ENCODE data around the gene GNB2.
"Not testable (repeated sequence)": the region's sequence is repeated elsewhere in the genome, so short reads cannot be mapped to it uniquely, and the experiment has no call there.

The GNB2 gene

DNA sequence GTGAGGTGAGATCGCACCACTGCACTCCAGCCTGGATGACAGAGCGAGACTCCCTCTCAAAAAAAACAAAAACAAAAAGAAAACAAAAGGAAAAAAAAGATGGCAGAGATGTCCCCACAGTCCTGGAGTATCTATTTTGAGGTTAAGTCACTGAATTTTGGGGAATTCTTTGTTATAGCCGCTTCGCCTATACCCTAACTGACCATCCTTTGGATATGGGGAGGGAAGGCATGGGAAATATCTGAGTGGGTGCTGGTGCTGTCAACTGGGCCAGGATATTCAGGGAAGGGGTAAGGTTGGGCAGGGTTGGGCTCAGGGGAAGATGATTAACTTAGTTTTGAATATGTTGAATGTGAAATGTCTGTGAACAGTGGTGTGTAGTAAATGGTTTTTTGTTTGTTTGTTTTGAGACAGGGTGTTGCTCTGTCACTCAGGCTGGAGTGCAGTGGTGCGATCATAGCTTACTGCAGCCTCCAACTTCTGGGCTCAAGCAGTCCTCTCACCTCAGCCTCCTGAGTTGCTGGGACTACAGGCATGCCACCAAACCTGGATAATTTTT lies 8.3 kb upstream of the GNB2 start:
- H3K9me3 ChIP-seq (ENCODE audit: control insufficient read depth in 1 of 2, low read length in 2 of 2) = no peaks in the 10 kb centered on the region
- no peaks in the 10 kb centered on the region for H3K4me1 ChIP-seq (ENCODE audit: control insufficient read depth in 1 of 2, insufficient read depth in 2 of 2, low read length in 2 of 2)
- H3K9ac ChIP-seq (ENCODE audit: low read depth in 1 of 2, low read length in 2 of 2) = no peak overlapping the region
- no peaks in the 10 kb centered on the region for H3K36me3 ChIP-seq (ENCODE audit: control insufficient read depth in 1 of 2, insufficient read depth in 2 of 2, low read length in 2 of 2)
- no peaks in the 10 kb centered on the region for H3K27me3 ChIP-seq (ENCODE audit: control insufficient read depth in 1 of 2, insufficient read depth in 2 of 2, low read length in 2 of 2)
- no peak overlapping the region for H3K27ac ChIP-seq (ENCODE audit: low read depth, low read length)
- H3K4me3 ChIP-seq (ENCODE audit: low read depth in 1 of 2, low read length in 2 of 2) = no peak overlapping the region

DNA sequence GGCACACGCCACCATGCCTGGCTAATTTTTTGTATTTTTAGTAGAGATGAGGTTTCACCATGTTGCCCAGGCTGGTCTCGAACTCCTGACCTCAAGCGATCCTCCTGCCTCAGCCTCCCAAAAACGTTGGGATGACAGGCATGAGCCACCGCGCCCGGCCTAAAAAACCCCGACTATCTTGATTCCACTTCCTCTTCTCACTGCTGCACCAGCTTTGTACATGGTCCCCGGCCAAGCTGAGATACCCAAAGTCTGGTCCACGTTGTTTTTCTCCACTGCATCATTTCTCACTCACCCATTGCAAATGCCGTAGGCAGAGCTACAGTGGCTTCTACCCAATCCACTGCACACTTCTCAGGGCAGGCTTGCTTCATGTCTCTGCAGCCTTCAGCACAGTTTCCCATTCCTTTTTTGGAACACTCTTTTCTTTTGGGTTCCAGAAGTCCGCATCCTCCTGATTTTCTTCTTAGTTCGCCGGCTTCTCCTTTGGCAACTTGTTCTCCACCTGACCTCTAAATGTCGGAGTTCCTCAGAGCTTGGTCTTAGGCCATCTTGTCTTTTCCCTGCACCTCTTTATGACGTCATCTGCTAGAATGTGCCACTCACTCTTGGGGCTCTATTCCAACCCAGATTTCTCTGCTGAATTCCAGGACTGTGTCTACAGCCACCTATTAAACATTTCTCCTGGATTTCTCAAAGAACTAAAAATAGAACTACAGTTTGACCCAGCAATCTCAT lies 6.0 kb upstream of the GNB2 start:
- Histone ChIP-seq H3K27ac (ENCODE audit: low read depth, low read length) (no peak overlapping the region), H3K9ac (ENCODE audit: low read depth in 1 of 2, low read length in 2 of 2) (no peak overlapping the region), H3K36me3 (ENCODE audit: control insufficient read depth in 1 of 2, insufficient read depth in 2 of 2, low read length in 2 of 2) (no peaks in the 10 kb centered on the region), H3K27me3 (ENCODE audit: control insufficient read depth in 1 of 2, insufficient read depth in 2 of 2, low read length in 2 of 2) (no peaks in the 10 kb centered on the region), H3K9me3 (ENCODE audit: control insufficient read depth in 1 of 2, low read length in 2 of 2) (no peaks in the 10 kb centered on the region), H3K4me1 (ENCODE audit: control insufficient read depth in 1 of 2, insufficient read depth in 2 of 2, low read length in 2 of 2) (no peaks in the 10 kb centered on the region), H3K4me3 (ENCODE audit: low read depth in 1 of 2, low read length in 2 of 2) (no peak overlapping the region)

DNA sequence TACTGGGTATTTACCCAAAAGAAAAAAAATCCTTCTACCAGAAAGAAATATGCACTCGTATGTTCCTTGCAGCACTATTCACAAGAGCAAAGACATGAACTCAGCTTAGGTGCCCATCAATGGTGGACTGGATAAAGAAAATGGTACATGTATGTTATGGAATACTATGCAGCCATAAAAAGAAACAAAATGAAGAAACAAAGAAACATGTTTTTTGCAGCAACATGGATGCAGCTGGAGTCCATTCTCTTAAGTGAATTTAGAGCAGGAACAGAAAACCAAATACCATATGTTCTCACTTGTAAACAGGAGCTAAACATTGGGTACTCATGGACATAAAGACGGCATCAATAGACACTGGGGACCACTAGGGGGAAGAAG lies 5.5 kb upstream of the GNB2 start:
- H3K9me3 ChIP-seq (ENCODE audit: control insufficient read depth in 1 of 2, low read length in 2 of 2) = no peaks in the 10 kb centered on the region
- no peak overlapping the region for H3K27ac ChIP-seq (ENCODE audit: low read depth, low read length)
- H3K4me1 ChIP-seq (ENCODE audit: control insufficient read depth in 1 of 2, insufficient read depth in 2 of 2, low read length in 2 of 2) = no peaks in the 10 kb centered on the region
- no peak overlapping the region for H3K4me3 ChIP-seq (ENCODE audit: low read depth in 1 of 2, low read length in 2 of 2)
- H3K9ac ChIP-seq (ENCODE audit: low read depth in 1 of 2, low read length in 2 of 2) = no peak overlapping the region
- no peaks in the 10 kb centered on the region for H3K27me3 ChIP-seq (ENCODE audit: control insufficient read depth in 1 of 2, insufficient read depth in 2 of 2, low read length in 2 of 2)
- H3K36me3 ChIP-seq (ENCODE audit: control insufficient read depth in 1 of 2, insufficient read depth in 2 of 2, low read length in 2 of 2) = no peaks in the 10 kb centered on the region

DNA sequence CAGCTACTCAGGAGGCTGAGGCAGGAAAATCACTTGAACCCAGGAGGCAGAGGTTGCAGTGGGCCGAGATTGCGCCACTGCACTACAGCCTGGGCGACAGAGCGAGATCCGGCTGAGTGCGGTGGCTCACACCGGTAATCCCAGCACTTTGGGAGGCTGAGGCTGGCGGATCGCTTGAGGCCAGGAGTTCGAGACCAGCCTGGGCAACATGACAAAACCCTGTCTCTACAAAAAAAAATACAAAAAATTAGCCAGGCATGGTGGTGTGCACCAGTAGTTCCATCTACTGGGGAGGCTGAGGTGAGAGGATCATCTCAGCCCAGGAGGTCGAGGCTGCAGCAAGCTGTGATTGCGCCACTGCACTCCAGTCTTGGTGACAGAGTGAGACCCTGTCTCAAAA lies 4.4 kb upstream of the GNB2 start:
- not testable (repeated sequence) for H3K9ac ChIP-seq (ENCODE audit: low read depth in 1 of 2, low read length in 2 of 2); H3K4me1 ChIP-seq (ENCODE audit: control insufficient read depth in 1 of 2, insufficient read depth in 2 of 2, low read length in 2 of 2); H3K27me3 ChIP-seq (ENCODE audit: control insufficient read depth in 1 of 2, insufficient read depth in 2 of 2, low read length in 2 of 2); H3K9me3 ChIP-seq (ENCODE audit: control insufficient read depth in 1 of 2, low read length in 2 of 2); H3K27ac ChIP-seq (ENCODE audit: low read depth, low read length); H3K36me3 ChIP-seq (ENCODE audit: control insufficient read depth in 1 of 2, insufficient read depth in 2 of 2, low read length in 2 of 2); H3K4me3 ChIP-seq (ENCODE audit: low read depth in 1 of 2, low read length in 2 of 2)

DNA sequence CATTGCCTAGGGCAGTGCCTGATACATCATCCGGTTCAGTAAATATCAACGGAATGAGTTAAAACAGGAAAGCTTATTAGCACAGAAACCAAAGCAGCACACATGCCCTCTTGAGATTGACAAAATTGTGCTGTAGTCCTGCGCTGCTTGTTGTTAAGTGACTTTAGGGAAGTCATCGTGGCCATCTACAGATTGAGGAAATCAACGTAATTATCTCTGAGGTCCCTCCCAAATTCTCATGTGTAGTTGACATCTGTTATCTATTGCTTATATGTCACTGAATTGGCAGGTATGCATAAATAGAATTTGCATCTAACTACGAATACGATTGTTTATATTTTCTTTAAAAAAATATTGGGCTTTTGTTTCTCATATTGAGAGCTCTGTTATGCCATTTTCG lies 3.5 kb upstream of the GNB2 start:
- H3K27ac ChIP-seq (ENCODE audit: low read depth, low read length) = no peak overlapping the region
- H3K27me3 ChIP-seq (ENCODE audit: control insufficient read depth in 1 of 2, insufficient read depth in 2 of 2, low read length in 2 of 2) = no peaks in the 10 kb centered on the region
- no peaks in the 10 kb centered on the region for H3K36me3 ChIP-seq (ENCODE audit: control insufficient read depth in 1 of 2, insufficient read depth in 2 of 2, low read length in 2 of 2)
- no peaks in the 10 kb centered on the region for H3K9me3 ChIP-seq (ENCODE audit: control insufficient read depth in 1 of 2, low read length in 2 of 2)
- H3K4me1 ChIP-seq (ENCODE audit: control insufficient read depth in 1 of 2, insufficient read depth in 2 of 2, low read length in 2 of 2) = no peaks in the 10 kb centered on the region
- H3K9ac ChIP-seq (ENCODE audit: low read depth in 1 of 2, low read length in 2 of 2) = no peak overlapping the region
- H3K4me3 ChIP-seq (ENCODE audit: low read depth in 1 of 2, low read length in 2 of 2) = no peak overlapping the region

DNA sequence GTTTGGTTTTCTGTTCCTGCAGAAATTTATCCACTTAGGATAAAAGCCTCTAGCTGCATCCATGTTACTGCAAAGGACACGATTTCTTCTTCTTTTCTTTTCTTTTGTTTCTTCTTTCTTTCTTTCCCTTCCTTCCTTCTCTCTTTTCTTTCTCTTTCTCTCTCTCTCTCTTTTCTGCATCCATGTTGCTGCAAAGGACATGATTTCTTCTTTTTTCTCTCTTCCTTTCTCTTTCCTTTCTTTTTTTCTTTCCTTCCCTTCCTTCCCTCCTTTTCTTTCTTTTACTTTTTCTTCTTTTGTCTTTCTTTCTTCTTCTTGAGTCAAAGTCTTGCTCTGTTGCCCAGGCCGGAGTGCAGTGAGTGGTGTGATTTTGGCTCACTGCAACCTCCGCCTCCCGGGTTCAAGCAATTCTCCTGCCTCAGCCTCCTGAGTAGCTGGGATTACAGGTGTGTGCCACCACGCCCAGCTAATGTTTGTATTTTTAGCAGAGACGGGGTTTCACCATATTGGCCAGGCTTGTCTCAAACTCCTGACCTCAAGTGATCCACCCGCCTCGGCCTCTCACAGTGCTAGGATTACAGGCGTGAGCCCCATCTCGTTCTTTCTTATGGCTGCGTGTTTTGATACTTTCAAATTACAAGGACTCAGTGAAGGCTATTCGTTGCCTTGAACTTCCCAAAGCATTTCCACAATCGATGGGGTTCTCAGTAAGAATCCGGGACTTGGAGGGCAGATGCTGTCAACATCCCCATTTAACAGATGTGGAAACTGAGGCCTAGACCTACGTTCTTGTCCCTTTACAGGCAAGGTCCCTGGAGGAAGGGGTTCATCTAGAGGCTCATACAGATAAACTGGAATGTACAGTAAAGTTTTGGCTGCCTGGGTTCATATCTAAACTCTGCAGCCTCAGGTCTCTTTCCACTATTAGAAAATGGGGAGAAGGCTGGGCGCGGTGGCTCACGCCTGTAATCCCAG lies 1.9 kb upstream of the GNB2 start:
- H3K27ac ChIP-seq (ENCODE audit: low read depth, low read length) = no peak overlapping the region
- no peak overlapping the region for H3K4me3 ChIP-seq (ENCODE audit: low read depth in 1 of 2, low read length in 2 of 2)
- H3K27me3 ChIP-seq (ENCODE audit: control insufficient read depth in 1 of 2, insufficient read depth in 2 of 2, low read length in 2 of 2) = no peaks in the 10 kb centered on the region
- H3K4me1 ChIP-seq (ENCODE audit: control insufficient read depth in 1 of 2, insufficient read depth in 2 of 2, low read length in 2 of 2) = peaks cover 4 to 5% of the 10 kb centered on the region in 2 donors
- H3K9ac ChIP-seq (ENCODE audit: low read depth in 1 of 2, low read length in 2 of 2) = no peak overlapping the region
- no peaks in the 10 kb centered on the region for H3K9me3 ChIP-seq (ENCODE audit: control insufficient read depth in 1 of 2, low read length in 2 of 2)
- H3K36me3 ChIP-seq (ENCODE audit: control insufficient read depth in 1 of 2, insufficient read depth in 2 of 2, low read length in 2 of 2) = peaks cover 0 to 4% of the 10 kb centered on the region in 2 donors

DNA sequence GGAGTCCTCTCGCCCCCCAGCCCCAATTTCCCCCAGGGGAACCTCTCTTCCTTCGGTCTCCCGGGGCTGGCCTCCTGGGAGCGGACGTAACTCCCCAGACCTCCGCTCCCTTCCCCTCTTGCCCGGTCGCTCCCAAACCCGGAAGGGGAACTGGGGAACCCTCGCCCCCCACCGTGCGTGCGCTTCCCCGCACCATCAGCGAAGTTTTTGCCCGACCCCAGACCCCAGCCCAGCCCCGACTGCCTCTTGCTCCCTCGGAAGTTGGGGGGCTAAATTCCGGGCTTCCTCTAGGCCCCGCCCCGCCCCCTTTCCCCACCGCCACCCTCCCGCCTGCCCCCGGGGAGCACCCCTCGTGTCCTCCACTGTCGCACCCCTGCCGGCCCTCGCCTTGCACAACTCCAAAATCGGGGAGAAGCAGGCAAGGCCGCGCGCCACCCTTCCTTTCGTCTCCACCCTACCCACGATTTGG lies 436 bp downstream of the GNB2 start:
- Histone ChIP-seq H3K36me3 (ENCODE audit: control insufficient read depth in 1 of 2, insufficient read depth in 2 of 2, low read length in 2 of 2) (peaks cover 15 to 25% of the 10 kb centered on the region in 2 donors), H3K4me1 (ENCODE audit: control insufficient read depth in 1 of 2, insufficient read depth in 2 of 2, low read length in 2 of 2) (peaks cover 5 to 10% of the 10 kb centered on the region in 2 donors), H3K4me3 (ENCODE audit: low read depth in 1 of 2, low read length in 2 of 2) (peak overlapping the region; percentile 85 to 91), H3K27me3 (ENCODE audit: control insufficient read depth in 1 of 2, insufficient read depth in 2 of 2, low read length in 2 of 2) (no peaks in the 10 kb centered on the region), H3K9ac (ENCODE audit: low read depth in 1 of 2, low read length in 2 of 2) (peak overlapping the region; percentile 80 to 91), H3K27ac (ENCODE audit: low read depth, low read length) (peak overlapping the region; percentile 98), H3K9me3 (ENCODE audit: control insufficient read depth in 1 of 2, low read length in 2 of 2) (no peaks in the 10 kb centered on the region)

DNA sequence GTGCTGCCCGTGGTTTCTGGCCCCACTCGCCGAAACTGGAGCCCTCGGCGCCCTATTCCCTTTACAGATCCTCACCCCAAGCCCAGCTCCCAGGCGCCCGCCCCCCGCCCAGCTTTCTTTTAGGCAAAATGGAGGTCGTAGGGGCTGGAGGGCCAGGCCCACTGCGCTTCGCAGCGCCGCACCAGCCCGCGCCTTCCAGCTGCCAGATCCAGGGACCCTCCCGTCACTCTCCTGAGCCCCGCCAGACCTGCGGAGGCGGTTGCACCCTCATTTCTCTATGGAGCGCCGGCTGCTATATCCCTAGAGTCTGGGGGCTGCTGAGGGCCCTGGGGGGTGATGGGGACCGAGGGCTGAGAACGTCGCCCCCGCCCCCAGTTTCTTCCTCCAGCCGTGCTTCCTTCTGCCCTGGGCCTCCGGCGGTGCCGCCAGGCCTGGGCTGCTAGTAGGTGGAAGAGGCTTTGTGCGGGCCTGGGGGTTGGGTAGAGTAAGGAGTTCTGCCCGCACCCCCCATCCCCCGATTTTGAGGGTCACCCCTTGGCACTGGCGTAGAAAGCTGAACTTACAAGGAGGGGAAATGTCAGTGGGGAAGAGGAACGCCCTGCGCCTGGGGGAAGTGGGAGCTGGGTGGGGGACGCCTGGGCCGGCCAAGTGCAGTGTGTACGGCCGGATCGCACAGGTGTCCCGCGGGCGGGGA lies 1.0 kb downstream of the GNB2 start:
- Histone ChIP-seq H3K9ac (ENCODE audit: low read depth in 1 of 2, low read length in 2 of 2) (peak overlapping the region; percentile 80 to 84), H3K27ac (ENCODE audit: low read depth, low read length) (peak overlapping the region; percentile 98), H3K27me3 (ENCODE audit: control insufficient read depth in 1 of 2, insufficient read depth in 2 of 2, low read length in 2 of 2) (no peaks in the 10 kb centered on the region), H3K4me1 (ENCODE audit: control insufficient read depth in 1 of 2, insufficient read depth in 2 of 2, low read length in 2 of 2) (peaks cover 5 to 10% of the 10 kb centered on the region in 2 donors), H3K36me3 (ENCODE audit: control insufficient read depth in 1 of 2, insufficient read depth in 2 of 2, low read length in 2 of 2) (peaks cover 15 to 29% of the 10 kb centered on the region in 2 donors), H3K9me3 (ENCODE audit: control insufficient read depth in 1 of 2, low read length in 2 of 2) (no peaks in the 10 kb centered on the region), H3K4me3 (ENCODE audit: low read depth in 1 of 2, low read length in 2 of 2) (peak overlapping the region; percentile 85 to 91)

DNA sequence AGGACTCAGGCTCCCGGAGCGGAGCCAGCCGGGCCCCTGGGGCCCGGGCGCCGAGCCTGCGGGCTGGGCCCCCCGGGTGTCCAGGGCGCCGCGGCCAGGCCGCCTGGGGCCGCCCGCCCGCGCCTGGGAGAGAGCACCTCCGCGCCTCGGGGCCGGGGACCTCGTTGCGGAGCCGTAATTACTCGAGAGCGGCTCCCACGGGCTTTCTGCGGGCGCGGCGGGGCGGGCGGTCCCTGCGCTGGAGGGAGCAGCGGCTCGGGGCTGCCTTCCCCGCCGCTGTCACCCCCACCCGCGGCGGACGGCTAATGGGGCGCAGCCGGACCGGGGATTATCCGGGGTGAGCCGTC lies 1.5 kb downstream of the GNB2 start:
- no peaks in the 10 kb centered on the region for H3K27me3 ChIP-seq (ENCODE audit: control insufficient read depth in 1 of 2, insufficient read depth in 2 of 2, low read length in 2 of 2)
- peak overlapping the region; percentile 80 to 84 for H3K9ac ChIP-seq (ENCODE audit: low read depth in 1 of 2, low read length in 2 of 2)
- H3K9me3 ChIP-seq (ENCODE audit: control insufficient read depth in 1 of 2, low read length in 2 of 2) = no peaks in the 10 kb centered on the region
- peaks cover 5 to 10% of the 10 kb centered on the region in 2 donors for H3K4me1 ChIP-seq (ENCODE audit: control insufficient read depth in 1 of 2, insufficient read depth in 2 of 2, low read length in 2 of 2)
- peaks cover 15 to 33% of the 10 kb centered on the region in 2 donors for H3K36me3 ChIP-seq (ENCODE audit: control insufficient read depth in 1 of 2, insufficient read depth in 2 of 2, low read length in 2 of 2)
- H3K4me3 ChIP-seq (ENCODE audit: low read depth in 1 of 2, low read length in 2 of 2) = peak overlapping the region; percentile 85 to 91
- H3K27ac ChIP-seq (ENCODE audit: low read depth, low read length) = peak overlapping the region; percentile 66
